ENCODE results near the gene TUNAR. TPM values are rescaled to one million over a fixed set of nuclear protein-coding genes. Genes with fewer than 3 reads are reported as not detected.

TUNAR gene
- total RNA-seq, 2 experiments from 2014 or later: not detected

GRCh38 chr14:95902273-95902826 lies 25.7 kb downstream of the TUNAR start:
- CTCF ChIA-PET: no interaction called here
- Mint-ChIP-seq H3K4me1 (ENCODE audit: low read depth) (no peaks in the 10 kb centered on the region), H3K4me3 (no peak overlapping the region), H3K27me3 (ENCODE audit: low read depth) (peaks cover 19% of the 10 kb centered on the region), H3K27ac (no peak overlapping the region), H3K36me3 (ENCODE audit: low read depth) (no peaks in the 10 kb centered on the region), H3K9me3 (no peaks in the 10 kb centered on the region)
- intact Hi-C loops (cut with micrococcal nuclease): no loop called here
- DNase-seq: no peak

- peaks cover 19% of the 10 kb centered on the region for H3K27me3 Mint-ChIP-seq (ENCODE audit: low read depth)
- H3K9me3 Mint-ChIP-seq: no peaks in the 10 kb centered on the region
- H3K36me3 Mint-ChIP-seq (ENCODE audit: low read depth): no peaks in the 10 kb centered on the region
- DNase-seq: no peak
- intact Hi-C loops (cut with micrococcal nuclease): no loop called here
- CTCF ChIA-PET: no interaction called here
- no peak overlapping the region for H3K4me3 Mint-ChIP-seq
- H3K27ac Mint-ChIP-seq: no peak overlapping the region
- no peaks in the 10 kb centered on the region for H3K4me1 Mint-ChIP-seq (ENCODE audit: low read depth)
These were observed 26.5 kb downstream of the TUNAR start for GRCh38 chr14:95903165-95903564.

GRCh38 chr14:95903616-95904107 lies 27.0 kb downstream of the TUNAR start:
- intact Hi-C loops (cut with micrococcal nuclease): no loop called here
- Mint-ChIP-seq H3K27me3 (ENCODE audit: low read depth) (peaks cover 17% of the 10 kb centered on the region), H3K9me3 (no peaks in the 10 kb centered on the region), H3K4me3 (no peak overlapping the region), H3K27ac (no peak overlapping the region), H3K4me1 (ENCODE audit: low read depth) (no peaks in the 10 kb centered on the region), H3K36me3 (ENCODE audit: low read depth) (no peaks in the 10 kb centered on the region)
- CTCF ChIA-PET: no interaction called here
- DNase-seq: no peak

- Mint-ChIP-seq H3K4me1 (ENCODE audit: low read depth) (no peaks in the 10 kb centered on the region), H3K27ac (no peak overlapping the region), H3K9me3 (no peaks in the 10 kb centered on the region), H3K4me3 (no peak overlapping the region), H3K27me3 (ENCODE audit: low read depth) (peaks cover 17% of the 10 kb centered on the region), H3K36me3 (ENCODE audit: low read depth) (no peaks in the 10 kb centered on the region)
- DNase-seq: no peak
- CTCF ChIA-PET: interaction anchor here (1.0 kb wide), 1 partner anchor 133 kb away, joined by 3 read pairs; no protein-coding TSS in a partner anchor
- intact Hi-C loops (cut with micrococcal nuclease): no loop called here
These were observed 30.0 kb downstream of the TUNAR start for GRCh38 chr14:95906591-95906990.

- H3K4me3 Mint-ChIP-seq: no peak overlapping the region
These were observed 34.0 kb downstream of the TUNAR start for GRCh38 chr14:95910628-95911027.

GRCh38 chr14:95911456-95911855 lies 34.8 kb downstream of the TUNAR start:
- no peaks in the 10 kb centered on the region for H3K36me3 Mint-ChIP-seq (ENCODE audit: low read depth)
- no peak overlapping the region for H3K4me3 Mint-ChIP-seq
- H3K27ac Mint-ChIP-seq: no peak overlapping the region
- intact Hi-C loops (cut with micrococcal nuclease): no loop called here
- no peaks in the 10 kb centered on the region for H3K4me1 Mint-ChIP-seq (ENCODE audit: low read depth)
- peaks cover 16% of the 10 kb centered on the region for H3K27me3 Mint-ChIP-seq (ENCODE audit: low read depth)
- H3K9me3 Mint-ChIP-seq: no peaks in the 10 kb centered on the region
- CTCF ChIA-PET: no interaction called here
- no peak for DNase-seq

More at GRCh38 chr14:95910628-95911027, 34.0 kb downstream of the TUNAR start:
- no peaks in the 10 kb centered on the region for H3K4me1 Mint-ChIP-seq (ENCODE audit: low read depth)
- no peak overlapping the region for H3K27ac Mint-ChIP-seq
- H3K27me3 Mint-ChIP-seq (ENCODE audit: low read depth): peaks cover 16% of the 10 kb centered on the region
- no peaks in the 10 kb centered on the region for H3K9me3 Mint-ChIP-seq
- no peaks in the 10 kb centered on the region for H3K36me3 Mint-ChIP-seq (ENCODE audit: low read depth)
- intact Hi-C loops (cut with micrococcal nuclease): no loop called here
- CTCF ChIA-PET: no interaction called here
- DNase-seq: no peak

GRCh38 chr14:95915330-95915729 lies 38.7 kb downstream of the TUNAR start:
- Mint-ChIP-seq H3K4me1 (ENCODE audit: low read depth) (no peaks in the 10 kb centered on the region), H3K36me3 (ENCODE audit: low read depth) (no peaks in the 10 kb centered on the region), H3K27me3 (ENCODE audit: low read depth) (peaks cover 18% of the 10 kb centered on the region), H3K27ac (no peak overlapping the region), H3K9me3 (no peaks in the 10 kb centered on the region), H3K4me3 (no peak overlapping the region)
- CTCF ChIA-PET: interaction anchor here (0.6 to 0.8 kb wide), 2 partner anchors 141 to 212 kb away, joined by 3 read pairs; no protein-coding TSS in a partner anchor
- intact Hi-C loops (cut with micrococcal nuclease): no loop called here
- no peak for DNase-seq

GRCh38 chr14:95918466-95918865 lies 41.8 kb downstream of the TUNAR start:
- Mint-ChIP-seq H3K36me3 (ENCODE audit: low read depth) (no peaks in the 10 kb centered on the region), H3K4me1 (ENCODE audit: low read depth) (no peaks in the 10 kb centered on the region), H3K27me3 (ENCODE audit: low read depth) (peaks cover 15% of the 10 kb centered on the region), H3K9me3 (no peaks in the 10 kb centered on the region), H3K27ac (no peak overlapping the region), H3K4me3 (no peak overlapping the region)
- intact Hi-C loops (cut with micrococcal nuclease): no loop called here
- CTCF ChIA-PET: no interaction called here
- no peak for DNase-seq

GRCh38 chr14:95920769-95921438 lies 44.3 kb downstream of the TUNAR start:
- Mint-ChIP-seq H3K36me3 (ENCODE audit: low read depth) (no peaks in the 10 kb centered on the region), H3K27ac (no peak overlapping the region), H3K4me3 (no peak overlapping the region), H3K4me1 (ENCODE audit: low read depth) (no peaks in the 10 kb centered on the region), H3K9me3 (no peaks in the 10 kb centered on the region), H3K27me3 (ENCODE audit: low read depth) (peaks cover 17% of the 10 kb centered on the region)
- no peak for DNase-seq
- CTCF ChIA-PET: no interaction called here
- intact Hi-C loops (cut with micrococcal nuclease): no loop called here

GRCh38 chr14:95922080-95922479 lies 45.4 kb downstream of the TUNAR start:
- Mint-ChIP-seq H3K4me3 (no peak overlapping the region), H3K27ac (no peak overlapping the region), H3K36me3 (ENCODE audit: low read depth) (no peaks in the 10 kb centered on the region), H3K27me3 (ENCODE audit: low read depth) (peaks cover 18% of the 10 kb centered on the region), H3K9me3 (no peaks in the 10 kb centered on the region), H3K4me1 (ENCODE audit: low read depth) (no peaks in the 10 kb centered on the region)
- DNase-seq: no peak
- intact Hi-C loops (cut with micrococcal nuclease): no loop called here
- CTCF ChIA-PET: no interaction called here

- Mint-ChIP-seq H3K4me1 (ENCODE audit: low read depth) (no peaks in the 10 kb centered on the region), H3K4me3 (no peak overlapping the region), H3K27me3 (ENCODE audit: low read depth) (peaks cover 29% of the 10 kb centered on the region), H3K36me3 (ENCODE audit: low read depth) (no peaks in the 10 kb centered on the region), H3K27ac (no peak overlapping the region), H3K9me3 (no peaks in the 10 kb centered on the region)
- intact Hi-C loops (cut with micrococcal nuclease): no loop called here
- CTCF ChIA-PET: no interaction called here
- no peak for DNase-seq
These were observed 52.1 kb downstream of the TUNAR start for GRCh38 chr14:95928751-95929150.

GRCh38 chr14:95931384-95931783 lies 54.8 kb downstream of the TUNAR start:
- no peak for DNase-seq
- no peak overlapping the region for H3K27ac Mint-ChIP-seq

GRCh38 chr14:95935228-95935822 lies 58.7 kb downstream of the TUNAR start:
- Mint-ChIP-seq H3K9me3 (no peaks in the 10 kb centered on the region), H3K4me1 (ENCODE audit: low read depth) (no peaks in the 10 kb centered on the region), H3K27me3 (ENCODE audit: low read depth) (peaks cover 22% of the 10 kb centered on the region), H3K27ac (no peak overlapping the region), H3K4me3 (no peak overlapping the region), H3K36me3 (ENCODE audit: low read depth) (no peaks in the 10 kb centered on the region)
- CTCF ChIA-PET: interaction anchor here (1.0 to 1.6 kb wide), 2 partner anchors 14 to 17 kb away, joined by 3 to 4 read pairs; no protein-coding TSS in a partner anchor
- DNase-seq: peak; percentile 27
- intact Hi-C loops (cut with micrococcal nuclease): no loop called here

More at GRCh38 chr14:95931384-95931783, 54.8 kb downstream of the TUNAR start:
- Mint-ChIP-seq H3K4me3 (no peak overlapping the region), H3K36me3 (ENCODE audit: low read depth) (no peaks in the 10 kb centered on the region), H3K9me3 (no peaks in the 10 kb centered on the region), H3K27me3 (ENCODE audit: low read depth) (peaks cover 26% of the 10 kb centered on the region), H3K4me1 (ENCODE audit: low read depth) (no peaks in the 10 kb centered on the region)
- intact Hi-C loops (cut with micrococcal nuclease): no loop called here
- CTCF ChIA-PET: no interaction called here

All from activated naive CD4-positive, alpha-beta T cell treated with anti-CD3 and anti-CD28 coated beads for 36 hours (primary cell).